ENCODE results near the gene CMC1.

The CMC1 gene

DNA sequence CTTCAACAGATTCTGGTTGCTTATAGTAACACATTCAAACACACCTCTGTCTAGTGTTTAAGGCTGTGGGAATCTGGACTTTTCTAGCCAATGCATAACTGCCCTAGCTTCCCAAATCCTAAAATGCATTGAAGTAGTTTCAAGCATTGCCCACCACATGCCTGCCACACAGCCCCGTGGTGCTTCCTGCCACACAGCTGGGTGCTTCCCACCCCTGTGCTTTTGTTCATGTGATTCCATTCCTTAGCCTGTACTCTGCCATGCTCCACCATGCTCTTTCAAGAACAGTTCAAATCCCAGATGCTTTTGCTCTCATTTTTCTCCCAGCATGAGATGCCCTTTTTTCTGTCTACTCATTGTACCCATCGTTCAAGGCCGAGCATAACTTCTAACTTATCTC, 2.3 kb upstream of the CMC1 start:
- Histone ChIP-seq H3K9ac (ENCODE audit: insufficient read length) (no peak overlapping the region), H3K9me3 (ENCODE audit: low read depth, low read length) (no peaks in the 10 kb centered on the region), H3K36me3 (ENCODE audit: insufficient read depth, low read length) (no peaks in the 10 kb centered on the region), H3K27ac (no peak overlapping the region), H3K4me3 (no peak overlapping the region)
- TF ChIP-seq EZH2 (IDR thresholded peaks at IDR 0.05) (no peak), FOXP2 (optimal IDR thresholded peaks at IDR 0.05; ENCODE audit: control extremely low read depth, extremely low read length, insufficient read depth) (no peak), POLR2AphosphoS5 (IDR thresholded peaks at IDR 0.05; ENCODE audit: borderline replicate concordance, low read depth, low read length) (no peak)
- DNase-seq (ENCODE audit: low read depth, low spot score), result no peak

DNA sequence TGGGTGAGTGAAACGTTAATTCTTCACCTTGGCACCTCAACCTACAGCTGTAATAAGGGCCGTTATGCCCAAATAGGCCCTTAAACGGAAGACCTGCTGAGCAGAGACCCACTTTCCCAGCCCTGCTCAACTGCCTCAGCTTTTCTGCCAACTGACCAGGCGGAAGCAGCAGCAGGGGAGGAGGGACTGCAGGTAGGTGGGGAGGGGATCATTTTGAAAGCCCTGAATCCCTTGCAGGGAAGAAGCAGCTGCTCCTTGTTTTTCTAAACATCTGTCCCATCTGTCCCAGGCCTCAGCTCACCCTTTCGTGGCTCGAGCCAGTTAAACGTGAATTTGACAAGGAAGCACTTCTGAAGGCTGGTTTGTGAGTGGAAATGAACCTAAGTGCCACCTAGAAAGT, 978 bp upstream of the CMC1 start:
- Histone ChIP-seq H3K4me3 (no peak overlapping the region), H3K9ac (ENCODE audit: insufficient read length) (no peak overlapping the region), H3K9me3 (ENCODE audit: low read depth, low read length) (no peaks in the 10 kb centered on the region), H3K27ac (no peak overlapping the region), H3K36me3 (ENCODE audit: insufficient read depth, low read length) (no peaks in the 10 kb centered on the region)
- TF ChIP-seq POLR2AphosphoS5 (IDR thresholded peaks at IDR 0.05; ENCODE audit: borderline replicate concordance, low read depth, low read length), result no peak
- no peak for TF ChIP-seq FOXP2 (optimal IDR thresholded peaks at IDR 0.05; ENCODE audit: control extremely low read depth, extremely low read length, insufficient read depth)
- no peak for TF ChIP-seq EZH2 (IDR thresholded peaks at IDR 0.05)
- DNase-seq (ENCODE audit: low read depth, low spot score), result no peak

DNA sequence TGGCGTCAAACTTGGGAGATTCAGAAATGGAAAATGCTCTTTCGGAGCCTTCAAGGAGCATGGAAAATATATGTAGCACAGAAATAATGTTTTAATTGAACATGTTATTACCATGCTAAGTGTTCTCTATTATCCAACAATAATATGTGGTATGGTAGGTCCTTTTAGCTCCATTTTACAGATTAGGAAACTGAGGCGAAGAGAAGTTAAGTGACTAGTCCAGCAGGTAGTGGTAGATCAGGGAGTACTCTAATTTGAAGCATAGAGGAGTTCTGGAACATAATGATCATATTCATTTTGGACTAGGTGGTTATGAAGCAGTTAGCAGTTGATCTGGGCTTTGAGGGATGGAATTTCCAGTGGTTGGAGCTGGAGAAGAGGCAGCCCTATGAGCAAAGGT, 1.1 kb downstream of the CMC1 start:
- Histone ChIP-seq H3K9ac (ENCODE audit: insufficient read length) (peak overlapping the region; percentile 84), H3K36me3 (ENCODE audit: insufficient read depth, low read length) (no peaks in the 10 kb centered on the region), H3K27ac (no peak overlapping the region), H3K9me3 (ENCODE audit: low read depth, low read length) (no peaks in the 10 kb centered on the region), H3K4me3 (peak overlapping the region; percentile 85)
- no peak for DNase-seq (ENCODE audit: low read depth, low spot score)
- no peak for TF ChIP-seq FOXP2 (optimal IDR thresholded peaks at IDR 0.05; ENCODE audit: control extremely low read depth, extremely low read length, insufficient read depth)
- no peak for TF ChIP-seq EZH2 (IDR thresholded peaks at IDR 0.05)
- TF ChIP-seq POLR2AphosphoS5 (IDR thresholded peaks at IDR 0.05; ENCODE audit: borderline replicate concordance, low read depth, low read length), result no peak

DNA sequence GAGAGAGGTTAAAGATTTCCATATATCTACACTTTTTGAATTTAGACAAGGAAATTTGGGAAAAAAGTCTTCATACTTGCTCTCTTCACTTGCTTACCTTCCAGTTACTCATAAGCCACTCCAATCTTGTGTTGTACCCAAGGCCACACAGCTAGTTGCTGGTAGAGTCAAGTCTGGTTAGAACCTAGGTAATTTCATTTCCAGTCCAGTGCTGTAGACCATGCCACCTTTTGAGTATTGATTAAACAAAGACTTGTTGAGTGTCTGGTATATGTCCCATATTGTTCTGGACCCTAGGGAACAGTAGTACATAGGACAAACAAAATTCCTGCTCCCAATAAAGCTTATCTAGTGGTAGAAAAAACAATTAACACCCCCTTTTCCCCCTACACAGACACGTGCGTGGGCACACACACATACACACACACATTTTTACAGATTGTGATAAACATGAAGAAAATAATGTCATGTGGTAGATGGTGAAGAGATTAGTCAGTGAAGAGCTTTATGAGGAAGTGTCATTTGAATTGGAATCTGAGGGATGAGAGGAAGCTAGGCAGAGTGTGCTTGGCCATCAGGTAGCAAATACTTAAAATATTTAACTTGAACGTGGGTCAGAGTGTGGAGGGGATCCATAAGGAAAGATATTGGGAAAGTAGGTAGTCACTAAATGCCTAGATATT, 2.1 kb downstream of the CMC1 start:
- Histone ChIP-seq H3K27ac (no peak overlapping the region), H3K4me3 (no peak overlapping the region), H3K36me3 (ENCODE audit: insufficient read depth, low read length) (no peaks in the 10 kb centered on the region), H3K9me3 (ENCODE audit: low read depth, low read length) (no peaks in the 10 kb centered on the region), H3K9ac (ENCODE audit: insufficient read length) (no peak overlapping the region)
- TF ChIP-seq EZH2 (IDR thresholded peaks at IDR 0.05) (no peak), FOXP2 (optimal IDR thresholded peaks at IDR 0.05; ENCODE audit: control extremely low read depth, extremely low read length, insufficient read depth) (no peak)
- DNase-seq (ENCODE audit: low read depth, low spot score), result no peak

DNA sequence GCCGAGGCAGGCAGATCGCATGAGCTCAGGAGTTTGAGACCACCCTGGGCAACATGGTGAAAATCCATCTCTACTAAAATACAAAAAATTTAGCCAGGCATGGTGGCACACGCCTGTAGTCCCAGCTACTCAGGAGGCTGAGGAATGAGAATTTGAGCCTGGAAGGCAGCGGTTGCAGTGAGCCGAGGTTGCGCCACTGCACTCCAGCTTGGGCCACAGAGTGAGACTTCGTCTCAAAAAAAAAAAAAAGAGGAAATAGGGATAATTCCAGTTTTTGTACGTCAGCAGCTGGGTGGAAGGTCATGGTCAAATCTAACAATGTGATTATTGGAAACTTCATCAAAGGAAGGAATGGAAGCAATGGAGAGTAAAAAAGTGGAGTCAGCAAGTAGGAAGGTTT, 3.1 kb downstream of the CMC1 start:
- TF ChIP-seq POLR2AphosphoS5 (IDR thresholded peaks at IDR 0.05; ENCODE audit: borderline replicate concordance, low read depth, low read length) (no peak), EZH2 (IDR thresholded peaks at IDR 0.05) (no peak), FOXP2 (optimal IDR thresholded peaks at IDR 0.05; ENCODE audit: control extremely low read depth, extremely low read length, insufficient read depth) (no peak)
- no peak for DNase-seq (ENCODE audit: low read depth, low spot score)

DNA sequence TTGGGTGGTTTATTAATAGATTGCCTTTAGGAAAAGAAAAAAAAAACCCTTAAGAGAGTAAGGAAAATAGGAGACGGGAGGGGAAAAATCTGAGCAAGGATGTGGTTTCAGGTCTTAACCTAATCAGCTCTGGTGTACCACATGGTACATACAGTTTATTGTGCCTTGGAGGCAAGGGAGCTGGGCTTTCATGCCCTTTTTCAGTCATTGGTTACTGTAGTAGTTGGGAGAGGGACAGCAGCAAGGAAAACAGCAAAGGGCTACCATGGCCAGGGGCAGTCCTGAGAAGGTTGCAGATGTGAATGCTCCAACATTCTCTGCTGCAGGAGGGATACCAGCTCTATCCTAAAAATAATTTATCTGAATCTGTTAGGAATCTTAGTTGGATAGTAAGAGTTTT, 5.9 kb downstream of the CMC1 start:
- no peaks in the 10 kb centered on the region for H3K9me3 ChIP-seq (ENCODE audit: low read depth, low read length)
- H3K9ac ChIP-seq (ENCODE audit: insufficient read length), result no peak overlapping the region

More for the DNA sequence above, 3.1 kb downstream of the CMC1 start:
- Histone ChIP-seq H3K36me3 (ENCODE audit: insufficient read depth, low read length) (no peaks in the 10 kb centered on the region), H3K9ac (ENCODE audit: insufficient read length) (no peak overlapping the region), H3K4me3 (no peak overlapping the region), H3K9me3 (ENCODE audit: low read depth, low read length) (no peaks in the 10 kb centered on the region), H3K27ac (no peak overlapping the region)

DNA sequence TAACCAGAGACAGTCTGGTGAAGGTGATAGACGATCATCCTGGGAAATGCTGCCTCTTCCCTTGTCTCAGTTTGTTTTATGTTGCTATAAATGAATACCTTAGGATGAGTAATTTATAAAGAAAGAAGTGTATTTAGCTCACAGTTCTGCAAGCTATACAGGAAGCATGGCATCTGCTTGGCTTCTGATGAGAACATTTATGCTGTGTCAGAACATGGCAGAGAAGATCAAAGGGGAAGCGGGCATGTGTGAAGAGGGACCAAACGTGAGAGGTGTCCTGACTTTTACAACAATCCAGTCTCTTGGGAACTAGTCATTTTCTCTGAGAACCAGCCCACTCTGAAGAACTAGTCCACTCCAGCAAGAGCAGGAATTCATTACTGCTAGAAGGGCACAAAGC, 9.6 kb downstream of the CMC1 start:
- DNase-seq (ENCODE audit: low read depth, low spot score), result no peak
- Histone ChIP-seq H3K27ac (no peak overlapping the region), H3K36me3 (ENCODE audit: insufficient read depth, low read length) (no peaks in the 10 kb centered on the region), H3K9me3 (ENCODE audit: low read depth, low read length) (no peaks in the 10 kb centered on the region), H3K9ac (ENCODE audit: insufficient read length) (no peak overlapping the region), H3K4me3 (no peak overlapping the region)
- TF ChIP-seq EZH2 (IDR thresholded peaks at IDR 0.05) (no peak), POLR2AphosphoS5 (IDR thresholded peaks at IDR 0.05; ENCODE audit: borderline replicate concordance, low read depth, low read length) (no peak), FOXP2 (optimal IDR thresholded peaks at IDR 0.05; ENCODE audit: control extremely low read depth, extremely low read length, insufficient read depth) (no peak)

More for the DNA sequence above, 5.9 kb downstream of the CMC1 start:
- H3K4me3 ChIP-seq, result no peak overlapping the region
- no peak overlapping the region for H3K27ac ChIP-seq
- H3K36me3 ChIP-seq (ENCODE audit: insufficient read depth, low read length), result no peaks in the 10 kb centered on the region
- TF ChIP-seq EZH2 (IDR thresholded peaks at IDR 0.05) (no peak), POLR2AphosphoS5 (IDR thresholded peaks at IDR 0.05; ENCODE audit: borderline replicate concordance, low read depth, low read length) (no peak), FOXP2 (optimal IDR thresholded peaks at IDR 0.05; ENCODE audit: control extremely low read depth, extremely low read length, insufficient read depth) (no peak)
- no peak for DNase-seq (ENCODE audit: low read depth, low spot score)

DNA sequence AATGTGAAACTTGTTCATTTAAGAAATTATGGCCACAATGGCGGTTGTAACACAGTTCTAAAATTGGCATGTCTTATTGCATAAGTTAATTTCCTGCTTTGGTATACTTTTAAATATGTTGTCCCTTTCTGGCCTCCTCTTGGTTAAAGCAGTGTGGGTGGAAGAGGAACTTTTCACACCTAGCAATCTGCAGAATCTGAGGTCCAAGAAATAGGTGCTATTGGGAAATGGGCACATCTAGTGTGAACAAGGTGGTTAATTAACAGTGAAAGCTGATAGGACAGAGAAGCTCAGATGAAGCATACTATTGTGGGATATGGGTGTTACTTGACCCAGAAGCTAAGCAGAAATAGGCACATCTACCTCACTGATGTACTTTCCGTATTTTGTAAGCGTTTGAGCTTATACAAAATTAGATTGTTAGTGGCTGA, 10.6 kb downstream of the CMC1 start:
- Histone ChIP-seq H3K27ac (no peak overlapping the region), H3K9me3 (ENCODE audit: low read depth, low read length) (no peaks in the 10 kb centered on the region), H3K36me3 (ENCODE audit: insufficient read depth, low read length) (no peaks in the 10 kb centered on the region), H3K9ac (ENCODE audit: insufficient read length) (no peak overlapping the region), H3K4me3 (no peak overlapping the region)
- TF ChIP-seq EZH2 (IDR thresholded peaks at IDR 0.05) (no peak), POLR2AphosphoS5 (IDR thresholded peaks at IDR 0.05; ENCODE audit: borderline replicate concordance, low read depth, low read length) (no peak)
- DNase-seq (ENCODE audit: low read depth, low spot score), result no peak
